ENCODE results near the gene HOXD11. TPM values are rescaled to one million over a fixed set of nuclear protein-coding genes. Genes with fewer than 3 reads are reported as not detected.

The HOXD11 gene
- total RNA-seq, 4 donors from 2014 or later = not detected

DNA sequence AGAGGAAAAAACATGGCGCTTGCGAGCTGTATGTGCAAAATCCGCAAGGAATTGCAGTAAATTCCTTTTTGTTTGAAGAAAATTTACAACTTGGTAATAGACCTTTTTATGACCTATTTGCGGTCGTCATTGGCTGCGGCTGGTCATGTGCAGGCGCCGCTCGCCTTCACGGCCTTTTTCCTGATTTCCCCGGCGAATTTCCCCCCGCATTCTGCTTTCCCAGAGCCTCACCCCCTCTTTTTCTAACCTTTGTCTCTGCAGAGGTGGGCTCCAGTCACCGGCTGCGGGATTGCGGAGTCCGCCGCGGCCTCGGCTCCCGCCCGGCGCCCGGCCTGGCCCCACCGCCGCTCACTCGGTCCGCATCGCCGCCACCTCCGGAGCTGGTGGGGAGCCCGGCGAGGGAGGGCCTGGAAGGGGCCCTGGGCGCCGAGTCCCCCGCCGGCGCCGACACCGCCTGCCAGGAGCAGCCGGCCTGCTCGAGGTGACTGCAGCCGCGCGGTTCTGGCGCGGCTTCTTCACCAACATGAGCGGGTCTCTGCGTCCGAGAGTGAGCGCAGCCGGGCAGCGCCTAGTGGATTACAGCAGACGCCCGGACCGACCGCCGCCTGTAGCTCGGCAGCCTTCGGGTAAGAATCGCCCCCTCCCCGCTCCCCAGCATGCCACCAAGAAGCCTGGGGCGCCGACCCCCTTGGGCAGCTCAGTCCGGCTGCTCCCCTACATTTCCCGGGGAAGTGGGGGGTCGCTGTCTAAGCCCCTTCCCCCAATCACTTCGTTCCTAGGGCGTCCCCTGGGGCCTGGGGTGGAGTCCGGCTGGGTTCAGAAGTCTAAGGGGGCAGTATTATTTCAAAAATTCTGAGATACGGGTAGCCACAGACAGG lies 29.5 kb downstream of the HOXD11 start:
- DNase-seq = no peak
- intact Hi-C loops (cut with DNase I) = loop anchor here (5.0 kb wide), 1 partner anchor 421 kb away; no protein-coding TSS in a partner anchor
- peaks cover 0 to 60% (median 9%) of the 10 kb centered on the region in 3 donors for H3K4me1 ChIP-seq
- WGBS, 2 donors = 7 to 10% methylated on average over 15 to 27 of the region's 71 CpGs
- peak overlapping the region; percentile 19 to 83 (median 74) for H3K27ac ChIP-seq
- H3K36me3 ChIP-seq = no peaks in the 10 kb centered on the region
- peak overlapping the region; percentile 12 to 63 (median 38) for H3K4me3 ChIP-seq
- peaks cover 19 to 100% (median 49%) of the 10 kb centered on the region in 4 donors for H3K27me3 ChIP-seq
- TF ChIP-seq, protein P1, sequence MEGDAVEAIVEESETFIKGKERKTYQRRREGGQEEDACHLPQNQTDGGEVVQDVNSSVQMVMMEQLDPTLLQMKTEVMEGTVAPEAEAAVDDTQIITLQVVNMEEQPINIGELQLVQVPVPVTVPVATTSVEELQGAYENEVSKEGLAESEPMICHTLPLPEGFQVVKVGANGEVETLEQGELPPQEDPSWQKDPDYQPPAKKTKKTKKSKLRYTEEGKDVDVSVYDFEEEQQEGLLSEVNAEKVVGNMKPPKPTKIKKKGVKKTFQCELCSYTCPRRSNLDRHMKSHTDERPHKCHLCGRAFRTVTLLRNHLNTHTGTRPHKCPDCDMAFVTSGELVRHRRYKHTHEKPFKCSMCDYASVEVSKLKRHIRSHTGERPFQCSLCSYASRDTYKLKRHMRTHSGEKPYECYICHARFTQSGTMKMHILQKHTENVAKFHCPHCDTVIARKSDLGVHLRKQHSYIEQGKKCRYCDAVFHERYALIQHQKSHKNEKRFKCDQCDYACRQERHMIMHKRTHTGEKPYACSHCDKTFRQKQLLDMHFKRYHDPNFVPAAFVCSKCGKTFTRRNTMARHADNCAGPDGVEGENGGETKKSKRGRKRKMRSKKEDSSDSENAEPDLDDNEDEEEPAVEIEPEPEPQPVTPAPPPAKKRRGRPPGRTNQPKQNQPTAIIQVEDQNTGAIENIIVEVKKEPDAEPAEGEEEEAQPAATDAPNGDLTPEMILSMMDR (IDR thresholded peaks at IDR 0.05) = no peak
- no peak for TF ChIP-seq POLR2A (IDR thresholded peaks at IDR 0.05)
- no peaks in the 10 kb centered on the region for H3K9me3 ChIP-seq

DNA sequence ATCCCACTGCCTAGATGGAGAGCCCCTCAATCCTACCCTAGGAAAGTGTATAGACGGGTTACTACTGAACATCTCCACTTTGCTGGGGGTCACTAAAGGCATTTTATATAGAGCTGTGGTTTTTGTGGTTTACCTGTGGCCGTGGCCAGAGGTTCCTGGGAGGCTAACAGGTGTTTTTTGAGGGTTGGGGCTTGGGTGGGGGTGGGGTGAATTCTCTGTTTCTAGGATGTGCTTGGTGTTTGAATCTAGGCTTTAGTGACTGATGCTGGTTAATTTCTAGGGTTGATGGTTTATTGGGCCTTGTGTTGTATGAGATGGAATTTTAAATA lies 30.1 kb downstream of the HOXD11 start:
- WGBS, 2 donors = 14 to 42% methylated on average over 1 to 2 of the region's 2 CpGs
- H3K4me1 ChIP-seq = peaks cover 0 to 56% (median 9%) of the 10 kb centered on the region in 3 donors
- no peaks in the 10 kb centered on the region for H3K36me3 ChIP-seq
- no peaks in the 10 kb centered on the region for H3K9me3 ChIP-seq
- intact Hi-C loops (cut with DNase I) = loop anchor here (5.0 kb wide), 1 partner anchor 420 kb away; no protein-coding TSS in a partner anchor
- peak overlapping the region; percentile 19 to 83 (median 74) for H3K27ac ChIP-seq
- peak overlapping the region; percentile 12 to 63 (median 38) for H3K4me3 ChIP-seq
- peaks cover 17 to 100% (median 45%) of the 10 kb centered on the region in 4 donors for H3K27me3 ChIP-seq
- no peak for DNase-seq
- TF ChIP-seq, protein P1 (IDR thresholded peaks at IDR 0.05) = no peak
- TF ChIP-seq POLR2A (IDR thresholded peaks at IDR 0.05) = no peak

GRCh38 chr2:176137906-176138305 lies 30.8 kb downstream of the HOXD11 start:
- Histone ChIP-seq H3K4me3 (peak overlapping the region in 3 of 4 donors; percentile 27 to 63 (median 49)), H3K4me1 (peaks cover 0 to 50% (median 9%) of the 10 kb centered on the region in 3 donors), H3K9me3 (no peaks in the 10 kb centered on the region), H3K36me3 (no peaks in the 10 kb centered on the region), H3K27ac (peak overlapping the region in 3 of 4 donors; percentile 61 to 66 (median 62)), H3K27me3 (peaks cover 17 to 100% (median 41%) of the 10 kb centered on the region in 4 donors)
- 43 to 49% methylated on average over 8 of the region's 8 CpGs for WGBS, 2 donors
- no peak for DNase-seq
- no peak for TF ChIP-seq POLR2A (IDR thresholded peaks at IDR 0.05)
- TF ChIP-seq, protein P1 (IDR thresholded peaks at IDR 0.05) = no peak
- intact Hi-C loops (cut with DNase I) = loop anchor here (5.0 kb wide), 1 partner anchor 419 kb away; no protein-coding TSS in a partner anchor

DNA sequence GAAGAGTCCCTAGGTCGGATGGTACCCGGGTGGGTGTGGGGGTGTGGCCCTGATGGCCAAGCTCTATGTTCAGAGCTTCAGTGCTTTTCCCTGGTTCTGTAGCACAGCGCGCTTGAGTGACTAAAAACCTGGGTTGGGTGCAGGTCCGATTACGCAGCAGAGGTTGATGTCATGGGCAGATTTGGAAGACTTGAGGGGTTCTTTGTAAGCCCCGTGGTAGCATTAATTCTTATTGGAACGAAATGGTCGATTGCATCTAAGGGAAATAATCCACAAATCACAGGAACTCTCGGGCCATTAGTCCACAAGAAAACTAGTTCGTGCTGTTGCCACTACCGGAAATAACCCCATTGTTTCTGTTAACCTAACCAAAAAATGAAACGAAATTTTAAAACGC lies 31.4 kb downstream of the HOXD11 start:
- H3K9me3 ChIP-seq = no peaks in the 10 kb centered on the region
- H3K4me3 ChIP-seq = peak overlapping the region in 2 of 4 donors; percentile 49 to 63
- peak overlapping the region; percentile 1 to 66 (median 62) for H3K27ac ChIP-seq
- no peak for DNase-seq
- intact Hi-C loops (cut with DNase I) = loop anchor here (5.0 kb wide), 1 partner anchor 419 kb away; no protein-coding TSS in a partner anchor
- H3K27me3 ChIP-seq = peaks cover 16 to 100% (median 37%) of the 10 kb centered on the region in 4 donors
- TF ChIP-seq, protein P1 (IDR thresholded peaks at IDR 0.05) = no peak
- TF ChIP-seq POLR2A (IDR thresholded peaks at IDR 0.05) = no peak
- no peaks in the 10 kb centered on the region for H3K36me3 ChIP-seq
- 16% methylated on average over 12 to 13 of the region's 14 CpGs for whole genome bisulfite sequencing, 2 donors
- H3K4me1 ChIP-seq = peaks cover 0 to 45% (median 9%) of the 10 kb centered on the region in 3 donors

Measured in esophagus squamous epithelium (tissue), 5 donors.